ENCODE results near the gene USH1C.

Gene USH1C

GRCh38 chr11:17477084-17477333 lies 67.2 kb downstream of the USH1C start:
- DNase-seq (ENCODE audit: low read depth), result no peak
- TF ChIP-seq CTCF (IDR thresholded peaks at IDR 0.05; ENCODE audit: control insufficient read depth, insufficient read depth, low read depth, low read length, missing control alignments), result no peak
- no peak overlapping the region for H3K4me3 ChIP-seq (ENCODE audit: control insufficient read depth, low read depth, low read length)

GRCh38 chr11:17476317-17477083 lies 67.7 kb downstream of the USH1C start, which contains the start of gene ABCC8:
Gene ABCC8 (minus strand): TSS chr11:17476845. CDS start chr11:17476776, 69 bp downstream.
- DNase-seq (ENCODE audit: low read depth), result no peak
- TF ChIP-seq CTCF (IDR thresholded peaks at IDR 0.05; ENCODE audit: control insufficient read depth, insufficient read depth, low read depth, low read length, missing control alignments), result no peak
- no peak within 1 kb of the TSS for H3K4me3 ChIP-seq (ENCODE audit: control insufficient read depth, low read depth, low read length)

GRCh38 chr11:17475666-17476316 lies 68.4 kb downstream of the USH1C start:
- H3K4me3 ChIP-seq (ENCODE audit: control insufficient read depth, low read depth, low read length), result no peak overlapping the region
- DNase-seq (ENCODE audit: low read depth), result no peak
- no peak for TF ChIP-seq CTCF (IDR thresholded peaks at IDR 0.05; ENCODE audit: control insufficient read depth, insufficient read depth, low read depth, low read length, missing control alignments)

- TF ChIP-seq CTCF (IDR thresholded peaks at IDR 0.05; ENCODE audit: control insufficient read depth, insufficient read depth, low read depth, low read length, missing control alignments), result no peak
- DNase-seq (ENCODE audit: low read depth), result no peak
- no peak overlapping the region for H3K4me3 ChIP-seq (ENCODE audit: control insufficient read depth, low read depth, low read length)
These were observed 71.0 kb downstream of the USH1C start for GRCh38 chr11:17473071-17473744.

GRCh38 chr11:17472467-17472866 lies 71.7 kb downstream of the USH1C start:
- no peak for TF ChIP-seq CTCF (IDR thresholded peaks at IDR 0.05; ENCODE audit: control insufficient read depth, insufficient read depth, low read depth, low read length, missing control alignments)
- no peak for DNase-seq (ENCODE audit: low read depth)
- H3K4me3 ChIP-seq (ENCODE audit: control insufficient read depth, low read depth, low read length), result no peak overlapping the region

GRCh38 chr11:17471501-17471900 lies 72.7 kb downstream of the USH1C start:
- H3K4me3 ChIP-seq (ENCODE audit: control insufficient read depth, low read depth, low read length), result no peak overlapping the region
- no peak for TF ChIP-seq CTCF (IDR thresholded peaks at IDR 0.05; ENCODE audit: control insufficient read depth, insufficient read depth, low read depth, low read length, missing control alignments)
- no peak for DNase-seq (ENCODE audit: low read depth)
